Stimulated activated CD8-positive, alpha-beta memory T cell treated with anti-CD3 and anti-CD28 coated beads, Interleukin-15, amount 100 ng/mL, for 4 hours (primary cell): Measurements from ENCODE around the gene ITCH.
"Not testable (repeated sequence)": the region's sequence is repeated elsewhere in the genome, so short reads cannot be mapped to it uniquely, and the experiment has no call there.

Experiments
- DNase-seq, 2 donors: peaks; one replicate each; pipeline ENCODE4 v3.0.0-alpha.2; 2020; ENCODE audit warnings: low read depth in 2 of 2

The ITCH gene

DNA sequence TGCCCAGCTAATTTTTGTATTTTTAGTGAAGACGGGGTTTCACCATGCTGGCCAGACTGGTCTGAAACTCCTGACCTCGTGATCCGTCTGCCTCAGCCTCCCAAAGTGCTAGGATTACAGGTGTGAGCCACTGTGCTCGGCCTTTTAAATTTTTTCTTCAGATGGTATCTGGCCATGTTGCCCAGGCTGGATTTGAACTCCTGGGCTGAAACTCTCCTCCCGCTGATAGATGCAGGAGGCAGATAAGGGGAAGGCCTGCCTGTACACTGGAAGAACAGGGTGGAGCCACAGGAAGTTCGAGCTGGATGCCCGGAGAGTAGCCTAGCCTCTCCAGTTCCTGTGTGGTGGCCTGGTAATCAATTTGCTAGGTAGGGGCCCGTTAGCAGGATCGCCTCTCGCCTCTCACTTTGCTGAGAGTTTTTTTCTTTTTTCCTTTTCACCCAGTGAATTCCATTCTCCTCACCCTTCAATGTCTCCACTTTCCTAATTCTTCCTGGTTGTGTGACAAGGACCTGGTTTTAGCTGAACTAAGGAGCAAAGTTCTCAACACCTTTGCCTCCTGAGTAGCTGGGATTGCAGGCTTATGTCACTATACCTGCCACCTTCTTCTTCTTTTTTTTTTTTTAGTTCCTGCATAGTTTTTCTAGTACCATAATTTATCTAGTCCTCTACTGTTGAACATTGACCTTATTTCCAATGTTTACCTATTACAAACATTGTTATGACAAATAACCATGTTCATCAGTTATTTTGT is 19.4 kb upstream of the ITCH start:
- DNase-seq, result no peak

DNA sequence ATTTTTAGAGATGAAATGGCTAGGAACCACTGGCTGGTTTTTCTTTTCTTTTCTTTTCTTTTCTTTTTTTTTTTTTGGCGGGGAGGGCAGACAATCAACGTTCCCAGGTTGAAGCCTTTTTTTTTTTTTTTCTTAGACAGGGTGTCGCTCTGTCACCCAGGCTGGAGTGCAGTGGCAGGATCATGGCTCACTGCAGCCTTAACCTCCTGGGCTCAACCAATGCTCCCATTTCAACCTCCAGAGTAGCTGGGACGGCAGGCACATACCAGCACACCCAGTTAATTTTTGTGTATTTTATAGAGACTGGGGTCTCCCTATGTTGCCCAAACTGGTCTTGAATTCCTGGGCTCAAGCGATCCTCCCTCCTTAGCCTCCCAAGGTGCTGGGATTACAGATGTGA is 18.8 kb upstream of the ITCH start:
- no peak for DNase-seq

DNA sequence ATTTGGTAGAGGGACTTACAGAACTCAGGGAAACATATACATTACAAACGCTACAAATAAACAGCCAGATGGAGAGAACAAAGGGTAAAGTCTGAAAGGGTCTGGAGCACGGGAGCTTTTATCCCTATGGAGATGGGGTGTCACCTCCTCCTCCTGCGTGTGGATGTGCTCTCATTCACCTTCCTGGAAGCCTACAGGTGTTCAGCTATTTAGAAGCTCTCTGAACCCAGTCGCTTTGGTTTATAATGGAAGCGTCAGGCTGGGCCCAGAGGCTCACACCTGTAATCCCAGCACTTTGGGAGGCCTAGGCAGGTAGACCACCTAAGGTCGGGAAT is 17.7 kb upstream of the ITCH start:
- no peak for DNase-seq

DNA sequence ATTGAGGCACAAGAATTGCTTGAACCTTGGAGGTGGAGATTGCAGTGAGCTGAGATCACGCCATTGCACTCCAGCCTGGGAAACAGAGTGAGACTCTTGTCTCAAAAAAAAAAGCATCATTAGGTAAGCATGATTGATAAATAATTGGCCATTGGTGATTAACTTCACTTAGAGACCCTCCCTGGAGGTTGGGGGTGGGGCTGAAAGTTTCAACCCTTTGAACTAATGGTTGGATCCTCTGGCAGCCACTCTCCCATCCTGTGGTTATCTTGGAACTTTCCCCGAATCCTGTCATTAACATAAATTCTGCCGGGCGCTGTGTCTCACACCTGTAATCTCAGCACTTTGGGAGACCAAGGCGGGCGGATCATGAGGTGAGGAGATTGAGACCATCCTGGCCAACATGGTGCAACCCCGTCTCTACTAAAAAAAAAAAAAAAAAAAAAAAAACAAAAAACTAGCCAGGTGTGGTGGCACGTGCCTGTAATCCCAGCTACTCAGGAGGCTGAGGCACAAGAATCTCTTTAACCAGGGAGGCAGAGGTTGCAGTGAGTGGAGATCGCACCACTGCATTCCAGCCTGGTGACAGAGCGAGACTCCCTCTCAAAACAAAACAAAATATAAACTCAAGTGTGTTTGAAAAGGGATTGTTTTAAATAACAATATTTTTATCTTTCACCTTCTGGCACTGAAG is 17.1 kb upstream of the ITCH start:
- not testable (repeated sequence) for DNase-seq

DNA sequence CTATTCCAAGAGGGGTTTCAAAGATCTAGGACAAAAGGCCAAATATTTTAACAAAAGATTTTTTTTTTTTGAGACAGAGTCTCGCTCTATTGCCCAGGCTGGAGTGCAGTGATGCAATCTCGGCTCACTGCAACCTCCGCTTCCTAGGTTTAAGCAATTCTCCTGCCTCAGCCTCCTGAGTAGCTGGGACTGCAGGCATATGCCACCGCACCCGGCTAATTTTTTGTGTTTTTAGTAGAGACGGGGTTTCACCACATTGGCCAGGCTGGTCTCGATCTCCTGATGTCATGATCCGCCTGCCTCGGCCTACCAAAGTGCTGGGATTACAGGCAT is 16.6 kb upstream of the ITCH start:
- not testable (repeated sequence) for DNase-seq

DNA sequence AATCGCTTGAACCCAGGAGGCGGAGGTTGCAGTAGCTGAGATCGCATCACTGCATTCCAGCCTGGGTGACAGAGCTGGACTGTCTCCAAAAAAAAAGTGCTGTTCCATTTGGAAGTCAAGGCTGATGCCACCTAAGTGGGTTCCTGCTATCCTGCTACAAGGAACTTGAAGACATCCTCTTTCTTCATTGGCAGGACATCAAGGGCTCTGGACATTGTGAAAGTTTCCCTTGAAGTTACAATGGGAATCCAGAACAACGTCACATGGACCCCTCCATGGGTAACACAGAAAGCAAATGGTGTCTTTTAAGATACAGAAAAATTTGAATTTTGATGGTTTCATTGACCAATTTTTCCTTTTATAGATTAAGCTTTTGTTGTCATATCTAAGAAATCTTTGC is 15.5 kb upstream of the ITCH start:
- no peak for DNase-seq

DNA sequence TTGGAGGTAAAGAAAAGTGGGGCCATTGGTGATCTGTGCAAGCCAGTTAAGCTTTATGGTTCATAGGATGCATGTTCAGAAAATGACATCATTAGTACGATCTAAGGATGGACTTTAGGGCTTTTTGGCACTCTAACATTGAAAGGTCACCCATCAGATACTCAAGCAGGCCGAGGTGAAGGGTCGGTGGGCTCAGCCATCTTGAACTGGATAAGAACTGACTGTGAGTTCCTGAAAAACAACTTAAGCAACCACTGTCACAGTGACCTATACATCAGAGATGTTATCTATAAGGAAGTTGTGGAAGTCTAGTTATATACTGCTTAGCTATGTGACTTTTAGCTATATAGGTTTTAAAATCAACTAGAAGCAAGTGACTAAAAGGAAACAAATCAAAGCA is 13.0 kb upstream of the ITCH start:
- no peak for DNase-seq

DNA sequence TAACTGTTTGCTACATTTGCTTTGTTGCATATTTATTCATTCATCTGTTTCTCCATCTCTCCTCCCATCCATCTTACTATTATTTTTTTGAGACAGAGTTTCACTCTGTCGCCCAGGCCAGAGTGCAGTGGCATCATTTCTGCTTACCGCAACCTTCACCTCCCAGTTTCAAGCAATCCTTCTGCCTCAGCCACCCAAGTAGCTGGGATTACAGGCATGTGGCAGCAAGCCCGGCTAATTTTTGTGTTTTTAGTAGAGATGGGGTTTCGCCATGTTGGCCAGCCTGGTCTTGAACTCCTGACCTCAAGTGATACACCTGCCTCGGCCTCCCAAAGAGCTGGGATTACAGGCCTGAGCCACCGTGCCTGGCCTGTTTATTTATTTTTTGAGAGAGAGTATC is 9.6 kb upstream of the ITCH start:
- DNase-seq, result not testable (repeated sequence)

DNA sequence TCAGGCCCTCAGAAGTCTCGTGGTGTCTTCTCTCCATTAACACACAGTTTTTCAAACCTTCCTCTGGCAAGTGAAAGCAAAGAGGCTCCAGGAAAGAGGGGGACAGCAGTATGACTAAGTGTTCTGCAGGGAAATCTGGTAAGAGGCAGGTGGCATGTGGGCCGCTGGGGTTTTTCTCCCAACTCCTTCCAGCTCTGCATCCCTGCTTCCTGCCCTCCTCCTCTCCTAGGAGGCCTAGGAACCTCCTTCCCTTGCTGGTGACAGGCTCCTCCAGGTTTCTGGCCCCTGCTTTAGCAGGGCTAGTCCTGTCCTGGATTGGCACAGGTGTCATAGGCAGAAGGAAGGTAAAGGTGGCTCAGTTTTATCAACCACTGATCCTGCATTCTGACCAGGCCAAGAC is 7.6 kb upstream of the ITCH start:
- no peak for DNase-seq

DNA sequence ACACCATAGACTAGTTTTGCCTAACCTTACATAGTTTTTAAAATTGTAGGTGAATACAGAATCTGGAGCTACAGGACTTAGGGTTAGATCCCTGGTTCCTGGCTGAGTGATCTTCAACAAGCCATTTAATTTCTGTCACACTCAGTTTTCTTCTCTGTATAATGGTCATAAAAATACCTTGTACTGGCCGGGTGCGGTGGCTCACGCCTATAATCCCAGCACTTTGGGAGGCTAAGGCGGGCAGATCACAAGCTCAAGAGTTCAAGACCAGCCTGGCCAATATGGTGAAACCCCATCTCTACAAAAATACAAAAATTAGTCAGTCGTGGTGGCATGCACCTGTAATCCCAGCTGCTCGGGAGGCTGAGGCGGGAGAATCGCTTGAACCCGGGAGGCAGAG is 3.3 kb upstream of the ITCH start:
- DNase-seq, result not testable (repeated sequence)

DNA sequence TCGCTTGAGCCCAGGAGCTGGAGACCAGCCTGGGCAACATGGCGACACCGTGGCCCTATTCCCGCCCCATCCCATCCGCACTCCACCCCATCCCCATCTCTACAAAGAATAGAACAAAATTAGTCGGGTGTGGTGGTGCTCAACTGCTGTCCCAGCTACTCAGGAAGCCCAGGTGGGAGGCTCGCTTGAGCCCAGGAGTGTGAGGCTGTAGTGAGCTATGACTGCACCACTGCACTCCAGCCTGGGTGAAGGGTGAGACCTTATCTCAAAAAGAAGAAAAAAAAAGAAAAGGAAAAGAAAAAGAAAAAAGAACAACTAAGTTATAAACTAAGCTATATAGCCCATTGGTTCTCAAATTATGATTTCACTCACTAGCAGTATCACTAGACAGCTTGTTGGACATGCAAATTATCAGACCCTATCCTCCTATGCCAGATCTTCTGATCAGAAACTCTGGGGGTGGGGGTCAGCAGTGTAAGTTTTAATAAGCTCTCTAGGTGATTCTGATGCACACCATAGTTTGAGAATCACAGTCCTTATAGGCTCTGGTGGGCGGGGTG is 491 bp upstream of the ITCH start:
- DNase-seq, result no peak

DNA sequence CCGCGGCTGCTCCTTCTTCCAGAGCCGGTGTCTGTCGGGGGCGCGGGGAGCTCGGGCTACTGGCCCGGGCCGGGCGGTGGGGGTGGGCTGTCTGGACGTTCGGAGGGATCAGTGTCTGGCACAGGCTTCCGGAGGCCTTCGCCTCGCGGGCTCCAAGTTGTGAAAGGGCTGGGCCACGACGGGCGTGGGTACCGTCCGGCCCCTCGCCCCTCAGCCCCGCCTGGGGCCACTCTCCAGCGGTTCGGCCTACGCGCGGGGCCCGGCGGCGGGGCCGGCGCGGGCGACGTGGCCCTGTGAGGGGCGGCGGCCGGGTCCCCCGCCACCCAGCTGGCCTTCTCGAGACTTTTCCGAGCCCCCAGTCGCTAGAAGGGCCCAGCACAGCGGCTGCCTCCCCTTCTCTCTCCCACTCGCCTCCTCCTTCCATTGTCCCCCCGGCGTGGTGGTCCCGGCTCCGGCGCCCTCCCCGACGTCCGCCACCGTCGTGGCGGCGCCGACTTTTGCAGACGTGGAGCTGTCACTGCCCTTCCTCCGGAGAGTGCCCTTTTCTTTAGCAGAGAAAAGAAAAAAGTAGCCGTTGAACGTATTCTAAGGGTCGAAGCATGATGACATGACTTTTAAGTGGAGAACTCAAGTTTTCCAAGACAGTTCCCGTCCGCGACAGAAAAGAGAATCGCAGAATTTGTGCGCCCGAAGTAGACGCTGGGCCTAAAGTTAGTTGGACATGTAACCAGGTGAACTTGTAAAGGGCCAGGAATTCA is 571 bp downstream of the ITCH start:
- DNase-seq, result no peak

DNA sequence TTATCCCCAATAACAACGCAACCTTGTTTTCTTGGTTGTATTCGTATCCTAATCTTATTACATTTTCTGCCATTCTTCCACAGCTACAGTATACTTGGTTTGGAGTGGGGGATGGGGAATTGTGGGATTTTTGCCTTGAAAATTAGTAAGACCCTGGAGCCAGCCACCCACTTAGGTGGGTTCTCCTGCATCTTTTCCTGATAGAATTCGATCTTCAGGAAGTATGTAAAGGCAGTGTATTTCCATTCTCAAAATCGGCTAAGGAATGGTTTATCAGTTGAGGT is 1.1 kb downstream of the ITCH start:
- no peak for DNase-seq

DNA sequence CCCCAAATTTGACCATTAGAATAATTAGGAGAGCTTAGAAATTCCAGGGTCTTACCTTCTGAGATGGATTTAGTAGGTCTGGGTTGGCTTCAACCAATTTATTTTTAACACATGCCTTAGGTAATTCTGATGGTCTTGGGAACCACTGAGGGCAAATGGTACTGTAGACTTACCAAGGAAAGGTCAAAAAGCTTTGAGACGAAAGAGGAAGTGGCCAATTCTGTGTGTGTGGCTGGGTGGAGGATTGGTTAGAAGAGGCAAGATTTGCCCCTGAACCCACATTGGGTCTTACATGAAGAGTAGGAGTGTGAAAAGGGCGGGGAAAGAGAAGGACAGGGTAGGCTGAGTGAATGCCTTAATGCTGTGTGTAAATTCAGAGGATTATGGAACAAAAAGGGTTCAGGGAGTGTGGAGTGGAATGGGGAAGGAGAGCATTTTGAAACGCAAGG is 2.7 kb downstream of the ITCH start:
- no peak for DNase-seq

DNA sequence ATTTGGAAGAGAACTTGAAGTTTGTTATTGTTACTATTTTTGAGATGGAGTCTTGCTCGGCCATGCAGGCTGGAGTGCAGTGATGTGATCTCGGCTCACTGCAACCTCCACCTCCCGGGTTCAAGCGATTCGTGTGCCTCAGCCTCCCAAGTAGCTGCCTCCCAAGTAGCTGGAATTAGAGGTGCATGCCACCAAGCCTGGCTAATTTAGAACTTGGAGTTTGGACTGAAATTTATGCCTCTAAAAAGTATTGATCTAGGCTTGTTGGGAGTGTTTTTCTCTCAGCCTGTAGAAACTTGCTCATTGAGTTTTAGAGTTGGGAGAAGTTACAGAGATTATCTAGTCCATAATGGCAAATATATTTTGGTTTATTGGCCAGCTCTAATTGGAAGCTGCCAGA is 4.1 kb downstream of the ITCH start:
- no peak for DNase-seq

DNA sequence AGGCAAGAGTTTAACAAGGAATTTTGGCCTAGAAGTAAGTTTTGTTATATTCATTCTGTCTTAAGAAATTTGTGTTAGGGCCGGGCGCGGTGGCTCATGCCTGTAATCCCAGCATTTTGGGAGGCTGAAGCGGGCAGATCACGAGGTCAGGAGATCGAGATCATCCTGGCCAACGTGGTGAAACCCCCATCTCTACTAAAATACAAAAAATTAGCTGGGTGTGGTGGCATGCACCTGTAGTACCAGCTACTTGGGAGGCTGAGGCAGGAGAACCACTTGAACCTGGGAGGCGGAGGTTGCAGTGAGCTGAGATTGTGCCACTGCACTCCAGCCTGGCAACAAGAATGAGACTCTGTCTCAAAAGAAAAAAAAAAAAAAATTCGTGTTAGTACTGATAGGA is 4.8 kb downstream of the ITCH start:
- not testable (repeated sequence) for DNase-seq

DNA sequence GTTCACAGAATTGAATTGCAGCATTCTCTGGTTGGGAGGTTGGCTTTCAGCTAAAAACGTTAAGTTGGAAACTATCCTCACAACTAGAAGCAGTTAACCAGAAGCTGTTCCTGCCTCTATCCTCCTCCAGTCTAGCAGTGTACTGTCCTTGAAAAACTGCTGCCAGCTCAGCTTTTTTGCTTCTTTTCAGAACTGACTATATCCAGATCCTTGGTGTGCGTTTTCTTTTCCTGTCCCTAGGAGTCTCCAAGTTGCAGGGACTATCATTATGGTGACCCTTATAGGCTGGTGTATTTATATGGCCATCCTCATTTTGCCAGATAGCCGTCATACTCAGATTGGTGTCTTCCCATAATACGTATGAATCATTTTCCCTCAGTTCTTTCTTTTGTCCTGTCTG is 5.5 kb downstream of the ITCH start:
- no peak for DNase-seq

DNA sequence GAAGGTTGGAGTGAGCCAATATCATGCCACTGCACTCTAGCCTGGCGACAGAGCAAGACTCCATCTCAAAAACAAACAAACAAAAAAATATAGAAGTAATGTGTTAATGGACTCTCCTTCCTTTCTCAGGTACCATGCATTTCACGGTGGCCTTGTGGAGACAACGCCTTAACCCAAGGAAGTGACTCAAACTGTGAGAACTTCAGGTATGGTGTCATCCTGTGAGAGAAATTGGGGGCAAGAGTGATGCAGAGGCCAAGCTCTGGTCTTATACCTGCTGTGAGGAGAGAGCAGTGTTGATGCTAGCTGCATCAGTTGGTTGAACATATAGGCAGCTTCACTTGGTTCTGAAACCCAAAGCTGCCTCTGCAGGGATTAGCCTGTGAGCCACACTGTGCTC is 6.2 kb downstream of the ITCH start:
- no peak for DNase-seq

DNA sequence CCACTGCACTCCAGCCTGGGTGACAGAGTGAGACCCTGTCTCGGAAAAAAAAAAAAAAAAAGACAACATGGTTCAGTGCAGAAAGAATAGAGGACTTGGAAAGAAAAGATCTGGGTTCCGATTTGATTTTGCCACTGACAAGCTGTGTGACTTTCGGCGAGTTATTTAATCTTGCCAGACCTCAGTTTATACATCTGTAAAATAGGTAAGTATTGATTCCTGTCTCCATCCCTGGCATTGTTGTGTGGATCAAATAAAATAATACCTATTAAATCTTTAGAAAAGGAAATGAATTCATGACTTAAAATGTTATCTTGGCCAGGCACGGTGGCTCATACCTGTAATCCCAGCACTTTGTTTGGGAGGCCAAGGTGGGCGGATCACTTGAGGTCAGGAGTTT is 7.0 kb downstream of the ITCH start:
- no peak for DNase-seq

DNA sequence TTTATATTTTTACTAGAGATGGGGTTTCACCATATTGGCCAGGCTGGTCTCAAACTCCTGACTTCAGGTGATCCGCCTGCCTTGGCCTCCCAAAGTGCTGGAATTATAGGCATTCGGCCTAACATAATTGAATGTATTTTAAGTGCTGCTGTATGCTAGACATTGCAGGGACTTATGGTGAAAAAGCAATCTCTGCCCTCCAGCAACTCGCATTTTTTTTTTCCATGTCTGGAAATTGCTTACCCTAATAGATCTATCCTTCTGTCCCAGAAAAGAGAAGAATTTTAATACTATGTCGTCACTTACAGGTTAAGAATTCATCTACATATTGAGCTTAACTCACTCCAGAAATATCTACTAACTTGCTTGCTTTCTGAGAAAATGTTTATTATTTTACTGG is 10.4 kb downstream of the ITCH start:
- DNase-seq, result no peak

DNA sequence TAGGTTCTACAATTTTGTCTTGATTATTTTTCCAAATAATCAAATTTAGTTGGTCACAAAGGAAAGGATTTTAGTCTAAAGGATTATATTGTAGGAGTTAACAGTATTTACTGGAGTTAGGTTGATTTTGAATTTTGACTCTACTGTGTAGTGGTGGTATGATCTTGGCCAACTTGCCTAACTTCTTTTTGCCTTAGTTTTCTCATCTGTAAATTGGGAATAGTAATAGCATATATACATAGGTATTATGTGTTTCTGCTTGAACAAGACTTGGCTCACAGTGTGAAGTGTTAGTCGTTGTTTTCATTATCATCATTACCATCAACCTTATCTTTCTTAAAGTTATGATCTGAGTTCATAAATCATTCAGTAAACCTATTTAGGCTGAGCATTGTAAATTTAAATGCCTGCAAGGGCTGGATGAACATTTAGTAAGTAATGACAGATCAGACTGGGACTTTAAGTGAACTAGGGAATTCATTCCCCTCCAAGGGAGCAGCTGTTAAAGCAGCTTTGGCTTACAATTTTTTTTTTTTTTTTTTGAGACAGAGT is 11.2 kb downstream of the ITCH start:
- DNase-seq, result no peak

DNA sequence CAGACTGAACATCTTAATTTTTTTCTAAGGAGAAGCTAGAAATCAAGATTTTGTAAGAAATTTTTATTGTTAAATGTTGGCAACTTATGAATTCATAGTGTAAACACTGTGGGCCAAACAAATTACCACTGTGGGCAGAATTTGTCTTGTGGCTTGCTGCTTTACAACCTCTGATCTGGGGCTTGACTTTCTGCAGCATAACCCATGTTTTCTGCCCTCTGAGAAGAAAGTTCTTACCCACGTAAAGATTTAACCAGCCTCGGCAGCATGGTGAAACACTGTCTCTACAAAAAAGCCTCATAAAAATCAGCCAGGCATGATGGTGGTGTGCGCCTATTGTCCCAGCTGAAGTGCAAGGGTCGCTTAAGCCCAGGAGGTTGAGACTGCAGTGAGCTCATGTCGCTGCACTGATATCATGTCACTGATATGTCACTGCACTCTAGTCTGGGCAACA is 12.9 kb downstream of the ITCH start:
- DNase-seq, result no peak
